Stimulated activated CD8-positive, alpha-beta memory T cell treated with anti-CD3 and anti-CD28 coated beads, Interleukin-2, amount 100 ng/mL, for 48 hours (primary cell): ENCODE results near the gene ADGRD1.

ENCODE experiments used
- DNase-seq, 2 donors: peaks; one replicate each; pipeline ENCODE4 v3.0.0-alpha.2; 2020; ENCODE audit warnings: low read depth in 2 of 2

Gene ADGRD1

DNA sequence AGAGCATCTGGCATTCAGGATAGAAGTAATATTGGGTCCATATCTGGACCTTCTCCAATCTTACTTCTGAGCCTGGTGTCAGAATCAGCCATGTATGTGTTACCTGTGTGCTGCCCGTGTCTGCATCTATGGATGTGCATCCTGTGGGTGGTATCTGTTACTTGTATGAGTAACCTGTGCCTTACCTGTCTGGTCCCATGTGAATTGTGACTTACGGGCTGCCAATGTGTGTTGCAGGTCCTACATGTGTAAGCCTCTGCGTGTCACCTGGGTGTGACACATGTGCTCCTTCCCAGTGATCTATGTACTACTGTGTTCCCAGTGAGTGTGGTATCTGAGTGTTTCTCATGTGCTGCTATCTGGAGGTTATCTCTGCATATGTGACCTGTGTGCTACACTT, 208.4 kb downstream of the ADGRD1 start:
- DNase-seq, result no peak

DNA sequence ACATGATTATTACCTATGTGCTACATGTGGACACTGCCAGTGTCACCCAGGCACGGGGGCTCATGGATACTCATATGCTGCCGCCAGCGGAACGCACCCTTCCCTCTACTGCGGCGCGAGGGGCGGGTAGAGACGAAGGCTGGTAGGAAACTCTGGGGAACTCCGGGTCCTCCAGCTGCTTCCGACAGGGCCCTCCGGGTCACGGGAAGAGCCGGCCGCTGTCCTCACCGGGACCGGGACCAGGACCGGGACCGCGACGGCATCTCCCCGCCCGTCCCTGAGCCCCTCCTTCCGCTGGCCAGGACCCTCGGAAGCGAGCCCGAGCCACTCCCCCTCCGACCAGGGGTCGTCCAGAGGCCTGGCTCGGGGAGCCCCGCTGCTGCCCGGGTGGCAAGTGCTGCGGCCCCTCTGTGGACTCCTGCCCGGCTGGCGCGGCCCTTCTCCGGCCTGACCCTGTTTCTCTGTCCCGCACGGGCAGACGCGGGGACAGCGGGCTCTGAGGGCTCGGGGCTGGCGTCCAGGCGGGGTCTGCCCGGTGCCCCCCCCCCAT, 209.6 kb downstream of the ADGRD1 start:
- DNase-seq, result no peak

DNA sequence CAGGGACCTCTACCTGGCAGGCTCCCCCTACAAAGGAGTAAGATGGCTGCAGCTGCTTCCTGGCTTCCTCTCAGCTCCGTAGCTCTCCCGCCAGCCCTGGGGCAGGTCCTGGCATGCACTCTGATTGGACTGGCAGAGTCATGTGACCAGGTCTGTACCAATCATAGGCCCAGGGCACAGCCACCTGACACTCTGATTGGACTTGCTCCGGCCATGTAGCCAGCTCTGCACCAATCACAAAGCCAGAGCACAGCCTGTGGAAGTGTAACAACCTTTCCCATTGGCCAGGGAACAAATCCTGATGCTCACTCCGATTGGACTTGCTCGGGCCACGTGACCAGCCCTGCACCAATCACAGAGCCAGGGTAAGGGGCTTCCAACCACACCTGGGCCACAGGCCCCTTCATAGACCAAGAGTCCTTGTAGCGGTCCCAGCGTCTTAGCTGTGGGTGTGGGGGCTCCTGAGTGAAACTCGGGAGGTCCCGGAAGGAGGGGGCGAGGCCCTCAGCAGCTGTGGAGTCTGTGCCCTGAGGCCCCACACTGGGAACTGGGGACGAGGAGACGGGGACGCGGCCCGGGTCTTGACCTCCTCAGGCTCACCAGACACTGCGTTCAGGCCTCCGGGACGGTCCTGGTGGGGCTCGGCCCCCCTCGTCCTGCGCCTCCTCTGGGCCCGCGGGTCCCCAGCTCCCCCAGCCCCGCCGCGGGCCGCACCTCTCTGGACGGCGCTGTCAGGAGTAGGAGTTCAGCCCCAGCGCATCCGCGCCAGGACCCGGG, 210.6 kb downstream of the ADGRD1 start:
- DNase-seq, result no peak

DNA sequence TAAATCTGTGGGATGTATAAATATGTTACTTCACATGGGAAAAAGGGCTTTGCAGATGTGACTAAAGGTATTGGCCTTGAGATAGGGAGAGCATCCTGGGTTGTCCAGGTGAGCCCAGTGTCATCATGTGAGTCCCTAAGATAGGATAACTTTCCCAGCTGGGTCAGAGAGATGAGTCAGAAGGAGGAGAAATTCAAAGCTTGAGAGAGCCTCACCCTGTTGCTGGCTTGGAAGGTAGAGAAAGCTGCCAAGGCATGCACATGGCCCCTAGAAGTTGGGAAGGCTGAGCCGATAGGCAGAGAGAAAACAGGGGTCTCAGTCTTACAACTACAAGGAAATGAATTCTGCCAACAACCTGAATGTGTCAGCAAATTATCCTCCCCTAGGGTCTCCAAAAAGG, 213.0 kb downstream of the ADGRD1 start:
- no peak for DNase-seq

DNA sequence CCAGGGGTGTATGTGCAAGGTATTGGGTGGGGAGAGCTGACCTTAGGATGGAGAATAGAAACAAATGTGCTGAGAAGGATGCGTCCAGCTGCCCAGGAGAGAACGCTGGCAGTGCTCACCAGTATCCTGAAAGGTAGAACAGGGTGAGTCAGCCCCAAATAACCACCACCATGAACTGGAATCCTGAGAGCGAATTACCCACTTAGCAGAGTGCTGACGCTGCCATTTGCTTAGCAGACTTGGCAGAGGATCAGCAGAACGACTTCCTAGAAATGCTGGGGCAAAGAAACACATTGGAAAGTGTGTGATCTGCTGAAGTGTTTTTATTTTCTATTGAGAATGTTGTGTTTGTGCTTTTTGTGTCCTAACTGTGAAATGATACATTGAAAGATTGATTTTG, 213.6 kb downstream of the ADGRD1 start:
- DNase-seq, result no peak

DNA sequence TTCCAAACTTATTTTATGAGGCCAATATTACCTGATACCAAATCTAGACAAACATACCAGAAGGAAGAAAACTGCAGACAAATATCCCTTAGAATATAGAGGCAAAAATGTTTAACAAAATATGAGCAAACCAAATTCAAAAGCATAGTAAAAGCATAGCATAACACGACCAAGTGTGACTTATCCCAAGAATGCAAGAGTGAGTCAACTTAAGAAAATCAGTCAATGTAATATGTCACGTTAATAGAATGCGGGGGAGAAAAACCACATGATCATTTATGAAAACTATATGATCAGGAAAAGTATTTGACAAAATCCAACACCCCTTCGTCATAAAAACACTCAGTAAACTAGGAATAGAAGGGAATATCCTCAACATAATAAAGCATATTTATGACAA, 217.3 kb downstream of the ADGRD1 start:
- no peak for DNase-seq

DNA sequence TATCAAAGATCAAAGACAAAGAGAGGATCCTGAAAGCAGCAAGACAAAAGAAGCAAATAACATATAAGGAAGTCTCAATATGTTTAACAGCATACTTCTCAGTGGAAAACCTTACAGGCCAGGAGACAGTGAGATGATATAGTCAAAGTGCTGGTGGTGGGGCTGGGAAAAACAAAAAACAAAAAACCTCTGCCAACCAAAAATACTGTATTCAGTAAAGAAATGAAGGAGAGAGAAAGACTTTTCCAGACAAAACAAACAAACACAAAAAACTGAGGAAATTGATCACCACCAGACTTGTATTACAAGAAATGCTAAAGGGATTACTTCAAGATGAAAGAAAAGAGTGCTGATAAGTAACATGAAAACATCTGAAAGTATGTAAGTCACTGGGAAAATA, 221.2 kb downstream of the ADGRD1 start:
- no peak for DNase-seq

DNA sequence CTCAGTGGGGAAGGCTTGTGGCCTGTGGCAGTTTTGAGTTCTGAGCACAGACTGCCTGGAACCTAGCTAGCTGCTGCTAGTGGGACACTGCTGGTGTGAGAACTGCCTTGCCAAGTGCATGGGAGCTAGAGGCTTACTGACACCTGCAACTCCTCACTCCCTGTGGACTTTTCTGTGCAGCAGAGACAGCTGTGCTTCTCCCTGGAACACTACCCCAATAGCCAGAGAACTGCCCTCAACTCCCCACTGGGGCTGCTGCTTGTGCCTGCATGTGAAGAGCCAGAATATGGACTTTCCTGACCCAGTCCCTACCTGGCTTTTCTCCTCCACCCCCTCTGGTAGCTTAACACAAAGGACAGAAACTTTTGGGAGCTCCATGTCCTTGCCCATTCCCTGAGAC, 222.6 kb downstream of the ADGRD1 start:
- DNase-seq, result no peak

DNA sequence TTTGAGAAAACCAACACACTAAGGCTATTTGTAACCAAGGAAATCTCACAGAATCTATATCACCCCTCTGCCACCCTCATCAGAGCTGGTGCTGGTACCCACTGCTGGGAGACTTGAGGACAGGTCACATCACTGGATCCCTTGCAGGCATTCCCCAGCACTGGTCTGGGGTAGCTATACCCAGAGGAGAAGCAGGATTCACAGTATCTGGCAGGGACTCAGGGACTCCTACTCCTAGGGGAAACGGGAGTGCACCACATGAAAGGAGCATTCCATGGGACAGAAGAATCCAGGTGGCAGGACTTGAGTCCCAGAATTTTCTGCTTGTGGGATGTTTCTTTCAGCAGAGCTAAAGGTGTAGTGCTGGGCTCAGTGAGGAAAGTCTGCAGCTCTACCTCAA, 223.2 kb downstream of the ADGRD1 start:
- DNase-seq, result no peak

DNA sequence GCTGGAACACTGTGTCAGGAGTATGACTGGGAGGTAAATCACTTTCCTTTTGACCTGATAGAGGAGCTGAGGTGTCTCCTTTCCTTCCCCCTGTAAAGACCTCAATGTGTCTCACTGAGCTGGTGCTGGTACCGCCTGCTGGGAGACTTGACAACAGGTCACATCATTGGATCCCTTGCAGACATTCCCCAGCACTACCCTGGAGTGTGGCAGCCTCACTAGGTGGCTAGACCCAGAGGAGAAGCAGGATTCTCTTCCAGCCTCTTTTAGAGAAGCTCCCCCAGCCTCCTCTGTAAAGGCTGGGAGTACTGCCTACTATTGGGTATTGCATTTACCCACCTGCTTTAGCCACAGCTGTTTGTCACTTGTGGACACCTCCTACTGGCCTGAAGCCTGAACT, 223.9 kb downstream of the ADGRD1 start:
- DNase-seq, result no peak

DNA sequence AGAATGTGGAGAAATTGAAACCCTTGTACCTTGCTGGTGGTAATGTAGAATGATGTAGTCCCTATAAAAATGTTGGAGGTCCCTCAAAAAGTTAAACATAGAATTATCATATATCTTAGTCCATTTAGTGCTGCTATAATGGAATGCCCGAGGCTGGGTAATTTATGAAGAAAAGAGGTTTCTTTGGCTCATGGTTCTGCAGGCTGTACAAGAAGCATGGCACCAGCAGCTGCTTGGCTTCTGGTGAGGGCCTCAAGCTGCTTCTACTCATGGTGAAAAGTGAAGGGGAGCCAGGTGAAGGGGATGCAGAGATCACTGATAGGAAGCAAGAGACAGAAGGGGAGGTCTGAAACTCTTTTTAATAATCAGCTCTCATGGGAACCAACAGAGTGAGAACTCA, 233.9 kb downstream of the ADGRD1 start:
- DNase-seq, result no peak

DNA sequence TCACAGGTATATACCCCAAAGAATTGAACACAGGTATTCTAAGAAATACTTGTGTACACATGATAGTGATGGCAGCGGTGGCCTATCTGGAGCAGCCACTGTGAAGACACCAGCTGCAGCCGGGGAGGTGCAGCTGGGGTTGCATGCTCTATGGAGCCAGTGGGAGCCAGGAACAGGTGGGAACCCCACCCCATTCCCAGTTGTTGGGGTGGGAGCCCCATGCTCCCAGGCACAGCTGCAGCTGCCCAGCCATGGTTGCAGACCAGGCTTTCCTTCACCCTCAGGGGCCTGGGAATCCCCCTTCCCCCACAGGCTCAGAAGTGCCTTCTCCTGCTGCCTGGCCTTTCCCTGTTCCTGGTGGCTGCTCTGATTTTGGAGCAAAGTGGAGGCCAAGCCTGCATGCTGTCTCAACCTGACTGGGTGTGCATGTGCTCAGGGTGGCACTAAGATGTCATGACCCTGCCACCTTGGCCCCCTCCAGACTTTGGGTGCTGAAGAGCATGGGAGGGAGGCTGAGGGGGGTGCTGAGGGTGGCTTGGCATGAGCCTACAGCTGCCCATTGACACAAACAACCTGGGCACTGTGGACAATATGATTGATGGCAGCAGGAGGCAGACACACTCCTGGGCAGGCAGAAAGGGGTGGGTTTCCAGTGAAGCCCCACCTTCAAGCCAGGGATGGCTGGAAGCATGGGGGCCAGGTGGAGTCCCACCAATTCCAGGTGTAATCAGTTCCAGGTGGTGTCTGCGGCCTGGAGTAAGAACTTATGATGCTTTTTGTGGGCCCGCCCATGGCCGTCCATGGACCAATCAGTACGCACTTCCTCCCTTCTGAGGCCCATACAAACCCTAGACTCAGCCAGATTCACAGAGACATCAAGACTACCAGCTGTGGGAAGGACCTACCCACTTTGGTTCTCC, 234.7 kb downstream of the ADGRD1 start:
- DNase-seq, result no peak

DNA sequence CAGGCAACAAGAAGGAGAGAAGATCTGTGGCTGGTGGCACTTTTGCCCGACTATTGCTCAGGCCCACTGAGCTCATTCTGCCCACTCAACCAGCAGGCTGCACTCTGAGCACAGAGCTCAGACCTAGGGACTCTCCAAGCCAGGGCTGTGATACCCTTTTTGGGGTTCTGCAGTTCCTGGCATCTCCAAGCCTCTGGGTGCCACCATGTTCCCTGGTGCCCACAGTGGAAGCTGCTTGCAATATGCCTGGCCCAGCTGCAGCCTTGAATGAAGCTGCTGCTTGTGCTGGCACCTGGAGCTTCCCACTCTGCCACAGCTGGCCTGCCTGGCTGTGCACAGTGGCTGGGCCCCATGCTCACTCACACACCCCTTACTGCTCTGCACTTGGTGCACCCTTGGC, 236.1 kb downstream of the ADGRD1 start:
- no peak for DNase-seq

DNA sequence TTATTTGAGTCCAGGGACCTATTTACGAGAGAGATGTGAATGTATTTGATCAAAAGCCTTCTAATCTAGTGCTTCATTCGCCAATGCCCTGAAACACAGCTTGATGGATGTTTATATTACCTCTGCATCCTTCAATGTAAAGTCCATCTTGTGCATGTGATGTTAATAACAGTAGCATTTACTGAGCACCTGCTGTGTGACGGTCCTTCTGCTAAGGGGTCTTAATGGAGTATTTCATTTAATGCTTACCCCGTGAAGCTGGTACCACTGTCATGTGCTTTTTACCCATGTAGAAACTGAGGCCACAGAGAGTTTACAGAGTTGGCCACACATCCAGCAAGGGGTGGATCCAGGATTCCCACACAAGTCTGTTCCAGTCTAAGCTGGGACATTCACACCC, 237.3 kb downstream of the ADGRD1 start:
- no peak for DNase-seq
